HL-60/S4 treated with phorbol 12-myristate 13-acetate at 8.2 ng/mL for 4 days and 3 days (cell line): Measurements from ENCODE around the gene IFT122.
"Not testable (repeated sequence)": the region's sequence is repeated elsewhere in the genome, so short reads cannot be mapped to it uniquely, and the experiment has no call there.

Experiments
- in situ Hi-C: fragments of 300-500 bp; cut with MboI; formaldehyde crosslinking; loops from 2 replicates; pipeline ENCODE4 v1.15.0; 2022; ENCODE audit warnings: low sequenced_read_pairs

The IFT122 gene

GRCh38 chr3:129439817-129440617, at the start of gene IFT122, which contains the start of gene MBD4:
IFT122 (plus strand) TSS chr3:129440224; CDS start chr3:129440331, 107 bp downstream.
MBD4 (minus strand) TSS chr3:129439948; CDS start chr3:129439833, 115 bp downstream.
- in situ Hi-C loops = no loop called here

DNA sequence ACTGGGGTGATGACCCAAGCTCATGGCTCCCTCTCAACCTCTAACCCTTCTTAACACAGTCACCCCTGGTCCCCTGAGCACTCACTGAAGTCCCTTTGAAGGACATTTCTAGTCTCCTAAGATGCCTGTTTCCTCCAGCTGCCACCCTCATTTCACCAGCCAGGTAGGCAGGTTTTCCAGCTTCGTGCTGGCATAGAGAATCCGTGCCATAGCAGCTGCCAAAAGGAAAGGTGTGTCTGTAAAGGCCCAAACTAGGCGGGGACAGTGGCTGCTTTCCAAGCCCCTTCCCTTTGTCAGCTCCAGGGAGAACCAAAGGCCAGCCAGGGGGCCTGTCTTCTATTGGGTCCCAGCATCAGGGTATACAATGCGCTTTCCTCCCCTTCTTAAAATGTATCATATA, 48.4 kb upstream of the IFT122 start:
- in situ Hi-C loops = not testable (repeated sequence)

- in situ Hi-C loops = not testable (repeated sequence)
Observed at GRCh38 chr3:129392106-129392887, 47.7 kb upstream of the IFT122 start.

GRCh38 chr3:129393271-129393670, 46.8 kb upstream of the IFT122 start:
- in situ Hi-C loops = no loop called here

GRCh38 chr3:129393760-129394564, 46.1 kb upstream of the IFT122 start:
- in situ Hi-C loops = not testable (repeated sequence)

DNA sequence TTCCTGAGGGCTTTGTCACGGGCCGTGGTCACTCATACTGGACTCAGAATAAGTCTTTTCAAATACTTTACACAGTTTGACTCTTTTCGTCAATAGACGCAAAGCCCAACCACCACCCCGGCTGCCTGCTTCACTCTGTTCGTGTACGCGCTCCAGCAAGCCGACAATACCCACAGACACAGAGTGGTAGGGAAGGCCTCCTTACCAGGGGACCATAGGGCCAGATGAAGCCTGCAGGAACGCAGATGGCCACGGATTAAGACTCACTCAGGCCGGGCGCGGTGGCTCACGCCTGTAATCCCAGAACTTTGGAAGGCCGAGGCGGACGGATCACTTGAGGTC, 41.2 kb upstream of the IFT122 start:
- in situ Hi-C loops = no loop called here

DNA sequence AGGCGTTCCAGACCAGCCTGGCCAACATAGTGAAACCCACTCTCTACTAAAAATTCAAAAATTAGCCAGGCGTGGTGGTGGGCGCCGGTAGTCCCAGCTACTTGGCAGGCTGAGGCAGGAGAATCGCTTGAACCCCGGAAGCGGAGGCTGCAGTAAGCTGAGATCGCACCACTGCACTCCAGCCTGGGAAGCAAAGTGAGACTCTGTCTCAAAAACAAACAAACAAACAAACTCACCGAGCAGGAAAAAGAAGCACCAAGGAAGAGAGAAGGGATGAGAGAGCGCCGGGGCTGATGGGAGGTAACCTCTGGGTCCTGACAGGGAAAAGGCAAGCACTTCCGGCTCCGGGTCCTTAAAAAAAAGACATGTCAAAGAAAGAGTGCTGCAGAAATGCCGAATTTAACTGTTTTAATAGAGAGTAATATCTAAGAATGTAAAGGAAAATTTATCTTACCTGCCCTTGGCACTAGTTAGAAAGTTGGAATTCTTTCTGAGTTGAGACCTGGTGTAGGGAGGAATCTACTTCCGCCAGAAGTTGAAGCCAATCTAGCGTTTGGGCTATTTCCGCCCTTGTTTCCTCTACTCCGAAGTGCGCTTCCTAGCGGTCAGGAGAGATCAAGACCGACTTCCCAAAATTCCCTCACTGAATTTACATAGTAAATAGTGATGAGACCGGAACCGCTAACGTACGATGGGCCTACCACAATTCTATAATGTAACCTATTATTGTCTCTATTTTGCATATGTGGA, 40.7 kb upstream of the IFT122 start:
- in situ Hi-C loops = no loop called here

GRCh38 chr3:129399895-129400357, 40.1 kb upstream of the IFT122 start:
- in situ Hi-C loops = no loop called here

- in situ Hi-C loops = no loop called here
Observed at GRCh38 chr3:129402210-129402609, 37.8 kb upstream of the IFT122 start.

DNA sequence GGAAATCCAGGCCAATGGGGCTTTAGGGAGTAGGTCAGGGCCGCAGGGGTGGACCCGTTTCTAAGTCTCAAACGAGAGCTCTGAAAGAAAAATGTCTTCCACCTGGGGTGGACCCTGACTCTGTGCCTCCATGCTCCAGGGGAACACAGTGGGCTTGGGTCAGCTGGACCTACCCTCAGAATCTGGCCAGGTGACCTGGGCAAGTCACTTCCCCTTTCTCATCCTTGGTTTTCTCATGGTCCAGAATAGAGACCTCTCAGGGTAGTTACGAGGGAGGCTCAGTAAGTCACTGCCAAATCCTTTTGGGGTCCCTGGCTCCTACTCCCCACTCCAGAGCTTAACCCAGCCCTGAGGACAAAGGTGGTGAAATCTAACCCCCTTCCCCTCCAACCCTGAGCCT, 37.4 kb upstream of the IFT122 start:
- in situ Hi-C loops = no loop called here

GRCh38 chr3:129403450-129403849, 36.6 kb upstream of the IFT122 start:
- in situ Hi-C loops = no loop called here

DNA sequence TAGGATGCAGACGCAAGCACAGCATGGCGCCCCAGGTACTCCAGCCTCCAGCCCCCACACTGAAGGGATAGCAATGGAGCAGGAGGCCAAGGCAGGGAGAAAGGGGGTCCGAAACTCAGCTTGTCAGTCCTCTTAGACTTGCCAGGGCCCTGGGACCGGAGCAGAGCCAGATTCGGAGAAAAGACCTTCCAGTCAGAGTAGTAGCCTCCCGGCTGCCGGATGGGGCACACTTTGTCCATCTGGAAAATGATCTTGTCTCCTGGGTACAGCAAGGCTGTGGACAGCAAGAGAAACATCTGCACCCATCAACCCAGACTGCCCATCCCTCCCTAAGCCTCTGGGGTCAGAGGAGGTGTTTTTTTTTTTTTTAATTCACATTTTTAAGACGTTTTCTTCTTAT, 35.9 kb upstream of the IFT122 start:
- in situ Hi-C loops = no loop called here

DNA sequence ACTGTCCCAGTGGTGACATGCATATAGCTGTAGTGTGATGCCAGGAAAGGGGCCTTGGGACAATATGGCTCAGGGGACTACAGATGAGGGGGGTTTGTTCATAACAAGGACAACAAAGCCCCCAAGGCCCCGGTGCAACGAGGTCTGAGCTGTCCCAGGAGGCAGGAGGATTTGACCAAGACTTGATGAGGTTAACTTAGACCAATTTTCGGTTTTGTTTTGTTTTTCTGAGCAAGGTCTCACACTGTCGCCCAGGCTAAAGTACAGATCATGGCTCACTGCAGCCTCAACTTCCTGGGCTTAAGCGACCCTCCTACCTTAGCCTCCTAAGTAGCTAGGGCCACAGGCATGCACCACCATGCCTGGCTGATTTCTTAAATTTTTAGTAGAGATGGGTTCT, 35.4 kb upstream of the IFT122 start:
- in situ Hi-C loops = no loop called here

- in situ Hi-C loops = no loop called here
Observed at GRCh38 chr3:129409541-129409940, 30.5 kb upstream of the IFT122 start.

DNA sequence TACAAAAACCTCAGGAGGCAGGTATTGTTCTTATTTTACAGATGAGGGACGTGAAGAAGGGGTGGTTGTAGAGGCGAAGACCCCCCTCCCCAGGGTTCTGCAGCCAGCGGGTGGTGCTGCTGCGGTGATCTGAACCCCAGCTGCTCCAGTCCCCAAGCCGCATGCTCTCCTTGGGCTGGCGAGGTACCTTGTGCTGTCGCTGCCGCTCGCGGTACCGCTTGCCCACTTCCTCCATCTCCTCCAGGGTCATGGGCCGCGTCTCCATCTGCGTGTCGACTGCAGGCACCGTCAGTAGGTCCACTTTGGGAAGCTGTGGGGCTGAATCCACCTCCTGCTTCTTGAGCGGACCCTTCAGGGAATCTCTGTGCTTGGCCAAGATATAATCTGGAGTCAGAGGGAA, 29.1 kb upstream of the IFT122 start:
- in situ Hi-C loops = no loop called here

DNA sequence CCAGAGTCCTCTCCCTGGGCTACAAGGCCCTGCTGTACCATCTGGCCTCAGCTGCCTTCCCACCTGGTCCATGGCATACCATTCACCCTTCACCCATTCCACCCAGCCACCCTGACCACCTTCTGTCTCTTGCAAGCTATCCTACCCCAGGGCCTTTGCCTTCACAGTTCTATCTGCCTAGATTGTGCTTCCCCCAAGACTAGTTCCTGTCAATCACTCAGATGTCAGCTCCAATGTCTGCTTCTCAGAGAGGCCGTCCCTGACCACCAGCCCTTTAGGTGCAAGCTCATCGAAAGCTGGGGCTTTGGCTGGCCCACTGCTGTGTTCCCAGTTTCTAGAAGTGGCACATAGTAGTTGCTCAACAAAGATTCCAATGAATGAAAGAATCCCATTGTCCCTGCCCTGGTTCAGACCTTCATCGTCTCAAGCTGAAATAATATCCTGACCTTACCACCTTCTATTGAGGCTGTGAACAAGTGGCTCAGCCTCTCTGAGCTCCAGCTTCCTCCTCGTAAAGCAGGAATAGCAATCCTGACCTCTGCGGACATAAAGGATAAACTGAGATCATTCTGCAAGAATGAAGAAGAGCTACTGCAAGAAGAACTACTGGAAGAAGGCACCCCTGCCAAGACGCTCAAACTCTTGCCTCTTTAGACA, 27.4 kb upstream of the IFT122 start:
- in situ Hi-C loops = no loop called here

- in situ Hi-C loops = not testable (repeated sequence)
Observed at GRCh38 chr3:129413238-129413637, 26.8 kb upstream of the IFT122 start.

- in situ Hi-C loops = no loop called here
Observed at GRCh38 chr3:129413687-129414506, 26.1 kb upstream of the IFT122 start.

DNA sequence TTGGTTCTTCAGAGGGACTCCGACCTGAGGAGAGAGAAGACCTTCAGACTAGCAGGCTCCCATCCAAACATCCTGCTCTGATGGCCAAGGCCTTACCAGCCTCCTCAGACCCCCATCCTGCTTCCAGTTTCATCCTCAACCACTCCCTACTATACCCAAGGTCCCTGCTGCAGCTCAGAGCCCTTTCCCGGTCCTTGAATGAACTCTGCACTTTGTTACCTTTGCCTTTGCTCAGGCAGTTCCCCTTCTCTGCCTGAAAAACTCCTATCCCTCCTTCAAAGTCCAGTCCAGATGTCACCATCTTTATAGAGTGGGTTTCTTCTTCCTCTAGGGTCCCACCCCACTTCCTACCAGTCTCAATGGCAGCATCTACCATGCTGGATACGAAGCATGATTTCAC, 24.6 kb upstream of the IFT122 start:
- in situ Hi-C loops = no loop called here
